Rectal smooth muscle tissue (tissue), 1 donor: ENCODE measurements around the gene PCDH7.

ENCODE experiments used
- H3K27ac ChIP-seq: one replicate; pipeline ENCODE4 v1.7.0; 2013; ENCODE audit warnings: low read depth, low read length, inconsistent platforms
- H3K27me3 ChIP-seq: one replicate; pipeline ENCODE4 v1.7.0; 2013; ENCODE audit warnings: low read length; ENCODE audit not compliant: control insufficient read depth, insufficient read depth
- H3K36me3 ChIP-seq: one replicate; pipeline ENCODE4 v1.7.0; 2013; ENCODE audit warnings: low read length; ENCODE audit not compliant: control insufficient read depth, insufficient read depth
- H3K4me1 ChIP-seq: one replicate; pipeline ENCODE4 v1.7.0; 2013; ENCODE audit warnings: low read length; ENCODE audit not compliant: control insufficient read depth, insufficient read depth
- H3K4me3 ChIP-seq: one replicate; pipeline ENCODE4 v1.7.0; 2013; ENCODE audit warnings: low read length
- H3K9ac ChIP-seq: one replicate; pipeline ENCODE4 v1.7.0; 2013; ENCODE audit warnings: low read length

The PCDH7 gene

GRCh38 chr4:30720021-30720660 is at the start of gene PCDH7:
PCDH7 (plus strand) TSS chr4:30720369; CDS start chr4:30721423, 1,054 bp downstream.
- Histone ChIP-seq H3K9ac (peak within 1 kb of the TSS; percentile 24), H3K4me1 (no peaks in the 10 kb centered on the region), H3K4me3 (peak within 1 kb of the TSS; percentile 80), H3K27me3 (no peaks in the 10 kb centered on the region), H3K36me3 (no peaks in the 10 kb centered on the region), H3K27ac (peak within 1 kb of the TSS; percentile 76)

- H3K4me1 ChIP-seq = no peaks in the 10 kb centered on the region
- no peaks in the 10 kb centered on the region for H3K36me3 ChIP-seq
- no peak overlapping the region for H3K27ac ChIP-seq
- H3K27me3 ChIP-seq = no peaks in the 10 kb centered on the region
- H3K9ac ChIP-seq = no peak overlapping the region
- H3K4me3 ChIP-seq = no peak overlapping the region
Observed at GRCh38 chr4:30671926-30672448, 48.2 kb upstream of the PCDH7 start.

GRCh38 chr4:30696191-30696590 is 24.0 kb upstream of the PCDH7 start:
- H3K4me3 ChIP-seq = no peak overlapping the region

GRCh38 chr4:30714408-30715031 is 5.6 kb upstream of the PCDH7 start:
- Histone ChIP-seq H3K36me3 (no peaks in the 10 kb centered on the region), H3K27me3 (no peaks in the 10 kb centered on the region), H3K4me3 (no peak overlapping the region), H3K4me1 (no peaks in the 10 kb centered on the region), H3K9ac (no peak overlapping the region), H3K27ac (no peak overlapping the region)

More at GRCh38 chr4:30696191-30696590, 24.0 kb upstream of the PCDH7 start:
- Histone ChIP-seq H3K27ac (no peak overlapping the region), H3K36me3 (no peaks in the 10 kb centered on the region), H3K9ac (no peak overlapping the region), H3K4me1 (no peaks in the 10 kb centered on the region), H3K27me3 (no peaks in the 10 kb centered on the region)

GRCh38 chr4:30716158-30716557 is 4.0 kb upstream of the PCDH7 start:
- Histone ChIP-seq H3K4me3 (peak overlapping the region; percentile 53), H3K27ac (no peak overlapping the region), H3K4me1 (no peaks in the 10 kb centered on the region), H3K9ac (no peak overlapping the region), H3K36me3 (no peaks in the 10 kb centered on the region), H3K27me3 (no peaks in the 10 kb centered on the region)

- Histone ChIP-seq H3K36me3 (no peaks in the 10 kb centered on the region), H3K4me1 (no peaks in the 10 kb centered on the region), H3K4me3 (peak overlapping the region; percentile 80), H3K27ac (no peak overlapping the region), H3K27me3 (no peaks in the 10 kb centered on the region), H3K9ac (no peak overlapping the region)
Observed at GRCh38 chr4:30716681-30717207, 3.4 kb upstream of the PCDH7 start.

GRCh38 chr4:30717208-30718020 is 2.8 kb upstream of the PCDH7 start:
- H3K27me3 ChIP-seq = no peaks in the 10 kb centered on the region
- no peaks in the 10 kb centered on the region for H3K36me3 ChIP-seq
- H3K9ac ChIP-seq = no peak overlapping the region
- H3K4me3 ChIP-seq = peak overlapping the region; percentile 80
- H3K27ac ChIP-seq = peak overlapping the region; percentile 76
- no peaks in the 10 kb centered on the region for H3K4me1 ChIP-seq

- Histone ChIP-seq H3K36me3 (no peaks in the 10 kb centered on the region), H3K4me3 (peak overlapping the region; percentile 80), H3K27ac (peak overlapping the region; percentile 76), H3K9ac (no peak overlapping the region), H3K27me3 (no peaks in the 10 kb centered on the region), H3K4me1 (no peaks in the 10 kb centered on the region)
Observed at GRCh38 chr4:30718021-30718542, 2.1 kb upstream of the PCDH7 start.

GRCh38 chr4:30718641-30719453 is 1.3 kb upstream of the PCDH7 start:
- Histone ChIP-seq H3K27me3 (no peaks in the 10 kb centered on the region), H3K36me3 (no peaks in the 10 kb centered on the region), H3K4me3 (peak overlapping the region; percentile 80), H3K27ac (peak overlapping the region; percentile 76), H3K9ac (peak overlapping the region; percentile 24), H3K4me1 (no peaks in the 10 kb centered on the region)

GRCh38 chr4:30719454-30720020 is 632 bp upstream of the PCDH7 start:
- H3K27ac ChIP-seq = peak overlapping the region; percentile 76
- H3K4me3 ChIP-seq = peak overlapping the region; percentile 80
- no peaks in the 10 kb centered on the region for H3K4me1 ChIP-seq
- no peaks in the 10 kb centered on the region for H3K36me3 ChIP-seq
- H3K27me3 ChIP-seq = no peaks in the 10 kb centered on the region
- peak overlapping the region; percentile 24 for H3K9ac ChIP-seq

GRCh38 chr4:30720661-30721184 is 554 bp downstream of the PCDH7 start:
- Histone ChIP-seq H3K36me3 (no peaks in the 10 kb centered on the region), H3K9ac (no peak overlapping the region), H3K4me3 (peak overlapping the region; percentile 80), H3K27me3 (no peaks in the 10 kb centered on the region), H3K27ac (peak overlapping the region; percentile 76), H3K4me1 (no peaks in the 10 kb centered on the region)
